Neural progenitor cell (in vitro differentiated cells): ENCODE measurements around the gene GDF11. TPM values are rescaled to one million over a fixed set of nuclear protein-coding genes. Genes with fewer than 3 reads are reported as not detected.

ENCODE experiments used
- DNase-seq: peaks from one replicate; pipeline ENCODE4 v3.0.0-alpha.2; 2016; ENCODE audit warnings: low spot score
- H2AFZ ChIP-seq: fragments of 200-600 bp; sonication (generic); replicated peaks from 2 replicates; pipeline ENCODE4 v1.6.1; 2016; ENCODE audit warnings: antibody characterized with exemption
- H3F3A ChIP-seq: fragments of 200-600 bp; sonication (generic); 2 replicates; pipeline ENCODE4 v1.6.1; 2016; ENCODE audit warnings: antibody characterized with exemption, low read depth
- H3K27ac ChIP-seq: fragments of 200-600 bp; sonication (generic); 2 replicates; pipeline ENCODE4 v1.5.1; 2016; ENCODE audit warnings: mild to moderate bottlenecking
- H3K27me3 ChIP-seq: fragments of 200-600 bp; sonication (generic); 2 replicates; pipeline ENCODE4 v1.6.1; 2016; ENCODE audit warnings: mild to moderate bottlenecking, moderate library complexity
- H3K36me3 ChIP-seq: fragments of 200-600 bp; sonication (generic); 2 replicates; pipeline ENCODE4 v1.5.1; 2016
- H3K4me1 ChIP-seq: fragments of 200-600 bp; sonication (generic); 2 replicates; pipeline ENCODE4 v1.6.1; 2016; ENCODE audit warnings: mixed run types
- H3K4me2 ChIP-seq: fragments of 200-600 bp; sonication (generic); 2 replicates; pipeline ENCODE4 v1.6.1; 2016
- H3K4me3 ChIP-seq: fragments of 200-600 bp; sonication (generic); 2 replicates; pipeline ENCODE4 v1.5.1; 2016
- H3K79me2 ChIP-seq: fragments of 200-600 bp; sonication (generic); 2 replicates; pipeline ENCODE4 v1.6.1; 2016; ENCODE audit warnings: low read depth
- H3K9ac ChIP-seq: fragments of 200-600 bp; sonication (generic); 2 replicates; pipeline ENCODE4 v1.6.1; 2016
- H3K9me3 ChIP-seq: fragments of 200-600 bp; sonication (generic); 2 replicates; pipeline ENCODE4 v1.5.1; 2016; ENCODE audit warnings: low read depth
- H4K20me1 ChIP-seq: fragments of 200-600 bp; sonication (generic); 2 replicates; pipeline ENCODE4 v1.6.1; 2016; ENCODE audit warnings: low read depth
- H3K27ac Mint-ChIP-seq: 3 replicates; pipeline ENCODE4 v1.8.0; 2021; ENCODE audit warnings: mixed read lengths
- H3K27me3 Mint-ChIP-seq: 2 replicates; pipeline ENCODE4 v1.8.0; 2022; ENCODE audit warnings: low read depth, mild to moderate bottlenecking, inconsistent platforms, moderate library complexity, mixed read lengths; ENCODE audit not compliant: insufficient read depth
- H3K36me3 Mint-ChIP-seq: 3 replicates; pipeline ENCODE4 v1.8.0; 2021; ENCODE audit warnings: mixed read lengths
- H3K4me1 Mint-ChIP-seq: 3 replicates; pipeline ENCODE4 v1.8.0; 2021; ENCODE audit warnings: mixed read lengths
- H3K4me3 Mint-ChIP-seq: 3 replicates; pipeline ENCODE4 v1.8.0; 2021; ENCODE audit warnings: mild to moderate bottlenecking, moderate library complexity, mixed read lengths
- H3K9me3 Mint-ChIP-seq: 3 replicates; pipeline ENCODE4 v1.8.0; 2020; ENCODE audit warnings: mixed read lengths
- EZH2 ChIP-seq: fragments of 200-600 bp; sonication (generic); IDR thresholded peaks from 2 replicates; pipeline ENCODE4 v1.6.1; 2017; ENCODE audit warnings: antibody characterized with exemption, mild to moderate bottlenecking, moderate library complexity
- EZH2phosphoT487 ChIP-seq: fragments of 200-600 bp; sonication (generic); IDR thresholded peaks from 2 replicates; pipeline ENCODE4 v1.6.1; 2017; ENCODE audit warnings: antibody characterized with exemption
- total RNA-seq: library from RNA; depleted of rRNA; stranded (reverse); fragments of >200 nt; gene quantifications from 2 replicates; pipeline ENCODE4 v1.2.3, GENCODE V29; 2015; ENCODE audit warnings: low replicate concordance
- TF ChIP-seq, protein P1 (sequence below): fragments of 200-600 bp; sonication (generic); IDR thresholded peaks from 2 replicates; pipeline ENCODE4 v1.5.1; 2017; ENCODE audit warnings: antibody characterized with exemption, mild to moderate bottlenecking

Gene GDF11
- total RNA-seq, 1 donor from 2014 or later, result 9.1 TPM

DNA sequence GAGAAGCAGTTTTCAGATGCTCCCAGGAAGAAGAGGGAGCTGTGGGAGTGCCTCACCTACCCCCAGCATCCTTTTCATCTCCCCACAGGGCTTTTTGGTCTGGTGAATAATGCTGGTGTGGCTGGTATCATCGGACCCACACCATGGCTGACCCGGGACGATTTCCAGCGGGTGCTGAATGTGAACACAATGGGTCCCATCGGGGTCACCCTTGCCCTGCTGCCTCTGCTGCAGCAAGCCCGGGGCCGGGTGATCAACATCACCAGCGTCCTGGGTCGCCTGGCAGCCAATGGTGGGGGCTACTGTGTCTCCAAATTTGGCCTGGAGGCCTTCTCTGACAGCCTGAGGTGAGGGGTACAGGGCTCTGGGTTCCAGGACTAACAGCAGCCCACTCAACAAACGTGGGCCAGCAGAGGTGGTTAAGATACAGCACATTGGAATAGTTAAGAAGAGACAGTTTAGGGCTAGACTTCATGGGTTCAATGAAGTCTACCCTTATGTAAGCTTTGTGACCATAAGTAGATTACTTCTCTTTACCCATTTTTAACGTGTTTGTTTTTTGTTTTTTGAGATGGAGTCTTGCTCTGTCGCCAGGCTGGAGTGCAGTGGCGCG lies 21.2 kb upstream of the GDF11 start:
- H3K4me3 Mint-ChIP-seq, result no peak overlapping the region

DNA sequence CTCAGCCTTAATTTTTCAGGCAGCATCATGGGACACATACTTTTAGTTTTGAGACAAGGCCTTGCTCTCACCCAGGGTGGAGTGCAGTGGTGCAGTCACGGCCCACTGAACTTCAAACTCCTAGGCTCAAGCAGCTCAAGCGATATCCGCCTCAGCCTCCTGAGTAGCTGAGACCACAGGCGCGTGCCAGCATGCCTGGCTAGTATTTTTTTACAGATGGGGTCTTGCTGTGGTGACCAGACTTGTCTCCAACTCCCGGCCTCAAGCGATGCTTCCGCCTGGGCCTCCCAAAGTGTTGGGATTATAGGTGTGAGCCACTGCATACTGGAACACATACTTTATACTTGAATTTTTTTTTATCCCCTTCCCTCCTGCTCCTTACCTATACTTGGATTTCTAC lies 20.0 kb upstream of the GDF11 start:
- no peak overlapping the region for H3K4me3 ChIP-seq
- H3K4me2 ChIP-seq, result no peak overlapping the region
- H4K20me1 ChIP-seq, result peaks cover 19% of the 10 kb centered on the region
- peaks cover 35% of the 10 kb centered on the region for H3F3A ChIP-seq
- peaks cover 24% of the 10 kb centered on the region for H3K4me1 ChIP-seq
- H3K9me3 ChIP-seq, result no peaks in the 10 kb centered on the region
- Mint-ChIP-seq H3K4me1 (peaks cover 44% of the 10 kb centered on the region), H3K27ac (no peak overlapping the region), H3K4me3 (peak overlapping the region; percentile 55), H3K9me3 (no peaks in the 10 kb centered on the region), H3K36me3 (peaks cover 14% of the 10 kb centered on the region), H3K27me3 (peaks cover 5% of the 10 kb centered on the region)
- no peak overlapping the region for H3K9ac ChIP-seq
- no peak overlapping the region for H2AFZ ChIP-seq
- no peaks in the 10 kb centered on the region for H3K27me3 ChIP-seq
- H3K36me3 ChIP-seq, result no peaks in the 10 kb centered on the region
- DNase-seq, result no peak
- peaks cover 24% of the 10 kb centered on the region for H3K79me2 ChIP-seq
- no peak overlapping the region for H3K27ac ChIP-seq
- TF ChIP-seq EZH2phosphoT487, result no peak
- TF ChIP-seq, protein P1, sequence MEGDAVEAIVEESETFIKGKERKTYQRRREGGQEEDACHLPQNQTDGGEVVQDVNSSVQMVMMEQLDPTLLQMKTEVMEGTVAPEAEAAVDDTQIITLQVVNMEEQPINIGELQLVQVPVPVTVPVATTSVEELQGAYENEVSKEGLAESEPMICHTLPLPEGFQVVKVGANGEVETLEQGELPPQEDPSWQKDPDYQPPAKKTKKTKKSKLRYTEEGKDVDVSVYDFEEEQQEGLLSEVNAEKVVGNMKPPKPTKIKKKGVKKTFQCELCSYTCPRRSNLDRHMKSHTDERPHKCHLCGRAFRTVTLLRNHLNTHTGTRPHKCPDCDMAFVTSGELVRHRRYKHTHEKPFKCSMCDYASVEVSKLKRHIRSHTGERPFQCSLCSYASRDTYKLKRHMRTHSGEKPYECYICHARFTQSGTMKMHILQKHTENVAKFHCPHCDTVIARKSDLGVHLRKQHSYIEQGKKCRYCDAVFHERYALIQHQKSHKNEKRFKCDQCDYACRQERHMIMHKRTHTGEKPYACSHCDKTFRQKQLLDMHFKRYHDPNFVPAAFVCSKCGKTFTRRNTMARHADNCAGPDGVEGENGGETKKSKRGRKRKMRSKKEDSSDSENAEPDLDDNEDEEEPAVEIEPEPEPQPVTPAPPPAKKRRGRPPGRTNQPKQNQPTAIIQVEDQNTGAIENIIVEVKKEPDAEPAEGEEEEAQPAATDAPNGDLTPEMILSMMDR, result no peak
- TF ChIP-seq EZH2, result no peak

More for the DNA sequence above, 21.2 kb upstream of the GDF11 start:
- Histone ChIP-seq H3K4me1 (peaks cover 27% of the 10 kb centered on the region), H3K27ac (no peak overlapping the region), H3K4me2 (no peak overlapping the region), H3K9me3 (no peaks in the 10 kb centered on the region), H3F3A (peaks cover 47% of the 10 kb centered on the region), H3K4me3 (no peak overlapping the region), H3K79me2 (peaks cover 17% of the 10 kb centered on the region), H2AFZ (no peak overlapping the region), H3K36me3 (no peaks in the 10 kb centered on the region), H3K27me3 (no peaks in the 10 kb centered on the region), H3K9ac (no peak overlapping the region), H4K20me1 (peaks cover 9% of the 10 kb centered on the region)
- H3K27ac Mint-ChIP-seq, result no peak overlapping the region
- peaks cover 9% of the 10 kb centered on the region for H3K27me3 Mint-ChIP-seq
- H3K9me3 Mint-ChIP-seq, result no peaks in the 10 kb centered on the region
- no peak for DNase-seq
- peaks cover 14% of the 10 kb centered on the region for H3K36me3 Mint-ChIP-seq
- TF ChIP-seq EZH2phosphoT487 (no peak), EZH2 (no peak)
- TF ChIP-seq, protein P1, result no peak
- peaks cover 46% of the 10 kb centered on the region for H3K4me1 Mint-ChIP-seq

DNA sequence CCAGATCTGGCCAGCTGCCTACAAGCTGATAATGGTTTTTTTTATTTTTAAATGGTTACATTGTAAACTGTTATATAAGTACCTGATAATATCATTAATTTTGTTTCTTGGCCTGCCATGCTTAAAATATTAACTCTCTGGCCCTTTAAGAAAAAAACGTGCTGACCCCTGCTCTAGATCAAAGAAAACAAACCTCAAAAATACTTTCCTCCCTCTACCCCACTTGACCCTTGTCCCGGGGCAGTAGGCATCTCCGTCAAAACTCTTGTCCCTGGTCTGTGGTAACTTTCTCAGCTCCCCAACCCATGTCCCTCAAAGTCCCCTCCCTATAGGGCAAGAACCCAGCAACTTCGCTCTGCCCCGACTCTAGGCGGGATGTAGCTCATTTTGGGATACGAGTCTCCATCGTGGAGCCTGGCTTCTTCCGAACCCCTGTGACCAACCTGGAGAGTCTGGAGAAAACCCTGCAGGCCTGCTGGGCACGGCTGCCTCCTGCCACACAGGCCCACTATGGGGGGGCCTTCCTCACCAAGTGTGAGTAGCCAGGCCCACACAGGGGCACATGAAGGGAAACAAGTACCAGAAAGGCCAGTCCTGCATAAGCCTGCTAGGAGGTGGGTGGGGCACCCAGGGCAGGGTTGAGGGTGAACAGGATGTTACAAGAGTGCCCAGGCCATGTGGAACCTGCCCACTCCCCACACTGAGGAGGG lies 19.3 kb upstream of the GDF11 start:
- H3K9ac ChIP-seq, result no peak overlapping the region
- H3F3A ChIP-seq, result peaks cover 27% of the 10 kb centered on the region
- Mint-ChIP-seq H3K27ac (no peak overlapping the region), H3K4me3 (peak overlapping the region; percentile 55), H3K4me1 (peaks cover 36% of the 10 kb centered on the region), H3K36me3 (peaks cover 14% of the 10 kb centered on the region), H3K9me3 (no peaks in the 10 kb centered on the region), H3K27me3 (peaks cover 4% of the 10 kb centered on the region)
- H3K36me3 ChIP-seq, result no peaks in the 10 kb centered on the region
- H3K4me2 ChIP-seq, result no peak overlapping the region
- H2AFZ ChIP-seq, result no peak overlapping the region
- H3K4me3 ChIP-seq, result no peak overlapping the region
- no peak for DNase-seq
- no peak overlapping the region for H3K27ac ChIP-seq
- H4K20me1 ChIP-seq, result peaks cover 19% of the 10 kb centered on the region
- no peaks in the 10 kb centered on the region for H3K9me3 ChIP-seq
- peaks cover 28% of the 10 kb centered on the region for H3K79me2 ChIP-seq
- TF ChIP-seq, protein P1, result no peak
- TF ChIP-seq EZH2phosphoT487 (no peak), EZH2 (no peak)
- no peaks in the 10 kb centered on the region for H3K27me3 ChIP-seq
- H3K4me1 ChIP-seq, result peaks cover 17% of the 10 kb centered on the region
